GM23338 (cell line): Measurements from ENCODE around the gene ASB2.

Experiments used
- CTCF ChIP-seq, 2 experiments: fragments of 200-600 bp in 1 of 2; sonication (generic) in 1 of 2; conservative IDR thresholded peaks; 2 replicates each; pipeline versions ENCODE4 v1.5.1 to v1.6.1; 2016 to 2017; ENCODE audit warnings: antibody characterized with exemption in 2 of 2, low read depth in 2 of 2, mild to moderate bottlenecking in 2 of 2, moderate library complexity in 1 of 2
- EZH2 ChIP-seq: fragments of 200-600 bp; sonication (generic); IDR thresholded peaks from one replicate; pipeline ENCODE4 v1.8.0; 2017; ENCODE audit warnings: antibody characterized with exemption, mild to moderate bottlenecking, low read depth; ENCODE audit not compliant: unreplicated experiment
- EZH2phosphoT487 ChIP-seq: fragments of 200-600 bp; sonication (generic); IDR thresholded peaks from one replicate; pipeline ENCODE4 v1.8.1; 2018; ENCODE audit warnings: antibody characterized with exemption; ENCODE audit not compliant: unreplicated experiment
- POLR2AphosphoS5 ChIP-seq: IDR thresholded peaks from 2 replicates; pipeline ENCODE4 v1.6.1; 2016; ENCODE audit warnings: antibody characterized with exemption, low read depth
- TF ChIP-seq, protein P1 (sequence below): IDR thresholded peaks from one replicate; pipeline ENCODE4 v1.6.1; 2018; ENCODE audit warnings: antibody characterized with exemption; ENCODE audit not compliant: unreplicated experiment

- TF ChIP-seq EZH2 (no peak), CTCF (conservative IDR thresholded peaks at IDR 0.05; ENCODE audit: low read depth in 2 of 2) (no peak), EZH2phosphoT487 (no peak), POLR2AphosphoS5 (no peak)
- TF ChIP-seq, protein P1, sequence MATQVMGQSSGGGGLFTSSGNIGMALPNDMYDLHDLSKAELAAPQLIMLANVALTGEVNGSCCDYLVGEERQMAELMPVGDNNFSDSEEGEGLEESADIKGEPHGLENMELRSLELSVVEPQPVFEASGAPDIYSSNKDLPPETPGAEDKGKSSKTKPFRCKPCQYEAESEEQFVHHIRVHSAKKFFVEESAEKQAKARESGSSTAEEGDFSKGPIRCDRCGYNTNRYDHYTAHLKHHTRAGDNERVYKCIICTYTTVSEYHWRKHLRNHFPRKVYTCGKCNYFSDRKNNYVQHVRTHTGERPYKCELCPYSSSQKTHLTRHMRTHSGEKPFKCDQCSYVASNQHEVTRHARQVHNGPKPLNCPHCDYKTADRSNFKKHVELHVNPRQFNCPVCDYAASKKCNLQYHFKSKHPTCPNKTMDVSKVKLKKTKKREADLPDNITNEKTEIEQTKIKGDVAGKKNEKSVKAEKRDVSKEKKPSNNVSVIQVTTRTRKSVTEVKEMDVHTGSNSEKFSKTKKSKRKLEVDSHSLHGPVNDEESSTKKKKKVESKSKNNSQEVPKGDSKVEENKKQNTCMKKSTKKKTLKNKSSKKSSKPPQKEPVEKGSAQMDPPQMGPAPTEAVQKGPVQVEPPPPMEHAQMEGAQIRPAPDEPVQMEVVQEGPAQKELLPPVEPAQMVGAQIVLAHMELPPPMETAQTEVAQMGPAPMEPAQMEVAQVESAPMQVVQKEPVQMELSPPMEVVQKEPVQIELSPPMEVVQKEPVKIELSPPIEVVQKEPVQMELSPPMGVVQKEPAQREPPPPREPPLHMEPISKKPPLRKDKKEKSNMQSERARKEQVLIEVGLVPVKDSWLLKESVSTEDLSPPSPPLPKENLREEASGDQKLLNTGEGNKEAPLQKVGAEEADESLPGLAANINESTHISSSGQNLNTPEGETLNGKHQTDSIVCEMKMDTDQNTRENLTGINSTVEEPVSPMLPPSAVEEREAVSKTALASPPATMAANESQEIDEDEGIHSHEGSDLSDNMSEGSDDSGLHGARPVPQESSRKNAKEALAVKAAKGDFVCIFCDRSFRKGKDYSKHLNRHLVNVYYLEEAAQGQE, result no peak
Observed at GRCh38 chr14:94014382-94014781, 38.0 kb upstream of the ASB2 start.
